Left colon (tissue), 2 donors: ENCODE data around the gene CHERP. TPM values are rescaled to one million over a fixed set of nuclear protein-coding genes. Genes with fewer than 3 reads are reported as not detected.
"Not testable (repeated sequence)": the region's sequence is repeated elsewhere in the genome, so short reads cannot be mapped to it uniquely, and the experiment has no call there.

ENCODE experiments used
- ATAC-seq: fragments of 200-7000 bp; cut with Tn5 transposase; one replicate; pipeline ENCODE4 v1.9.1; 2020; ENCODE audit warnings: mild to moderate bottlenecking, moderate library complexity
- DNase-seq, 2 donors: peaks; one replicate each; pipeline ENCODE4 v3.0.0-alpha.2; 2020
- intact Hi-C, 2 donors: fragments of 100-400 bp; cut with DNase I in 1 of 2; cut with micrococcal nuclease in 1 of 2; formaldehyde crosslinking; loops; one replicate each; pipeline versions ENCODE4 v1.11.2 to v1.14.0; 2022; cut with DNase I, micrococcal nuclease
- total RNA-seq, 2 donors: library from RNA; stranded (reverse); fragmentation: NEBNext Ultra II Directional; extraction: Animal tissue kit (Norgen Biotek cat#: 25700); gene quantifications; one replicate each; pipeline ENCODE4 v1.2.1, GENCODE V29; 2021
- donor health status: DM: no; HTN: no; CAD: no.
- donor health status: DM: yes; HTN: yes; CAD: no.

Gene CHERP
- total RNA-seq, 2 donors from 2014 or later = 32.1 to 41.5 TPM

DNA sequence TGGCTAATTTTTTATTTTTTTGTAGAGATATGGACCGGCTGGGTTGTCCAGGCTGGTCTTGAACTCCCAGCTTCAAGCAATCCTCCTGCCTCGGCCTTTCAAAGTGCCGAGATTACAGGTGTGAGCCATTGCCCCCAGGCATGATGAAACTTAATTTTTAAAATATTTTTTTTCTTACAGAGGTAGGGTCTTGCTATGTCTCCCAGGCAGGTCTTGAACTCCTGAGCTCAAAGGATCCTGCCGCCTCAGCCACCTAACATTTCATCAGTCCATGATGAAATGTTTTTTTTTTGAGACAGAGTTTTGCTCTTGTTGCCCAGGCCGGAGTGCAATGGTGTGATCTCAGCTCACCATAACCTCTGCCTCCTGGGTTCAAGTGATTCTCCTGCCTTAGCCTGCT is 33.7 kb downstream of the CHERP start:
- ATAC-seq (no peak), DNase-seq (no peak)
- intact Hi-C loops = no loop called here

GRCh38 chr19:16506961-16507360 is 35.3 kb downstream of the CHERP start:
- intact Hi-C loops = no loop called here
- ATAC-seq = no peak

DNA sequence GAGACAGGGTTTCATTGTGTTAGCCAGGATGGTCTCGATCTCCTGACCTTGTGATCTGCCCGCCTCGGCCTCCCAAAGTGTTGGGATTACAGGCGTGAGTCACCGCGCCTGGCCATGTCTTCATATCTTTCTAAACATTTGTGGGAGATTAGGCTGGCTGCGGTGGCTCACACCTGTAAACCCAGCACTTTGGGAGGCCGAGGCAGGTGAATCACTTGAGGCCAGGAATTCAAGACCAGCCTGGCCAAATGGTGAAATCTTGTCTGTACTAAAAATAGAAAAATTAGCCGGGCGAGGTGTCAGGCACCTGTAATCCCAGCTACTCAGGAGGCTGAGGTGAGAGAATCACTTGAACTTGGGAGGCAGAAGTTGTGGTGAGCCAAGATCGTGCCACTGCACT is 36.1 kb downstream of the CHERP start:
- DNase-seq, ATAC-seq, intact Hi-C loops: not testable (repeated sequence)

More at GRCh38 chr19:16506961-16507360, 35.3 kb downstream of the CHERP start:
- DNase-seq = no peak

- no peak for DNase-seq
- intact Hi-C loops = no loop called here
- no peak for ATAC-seq
Measured at GRCh38 chr19:16504271-16504670, 38.0 kb downstream of the CHERP start.

DNA sequence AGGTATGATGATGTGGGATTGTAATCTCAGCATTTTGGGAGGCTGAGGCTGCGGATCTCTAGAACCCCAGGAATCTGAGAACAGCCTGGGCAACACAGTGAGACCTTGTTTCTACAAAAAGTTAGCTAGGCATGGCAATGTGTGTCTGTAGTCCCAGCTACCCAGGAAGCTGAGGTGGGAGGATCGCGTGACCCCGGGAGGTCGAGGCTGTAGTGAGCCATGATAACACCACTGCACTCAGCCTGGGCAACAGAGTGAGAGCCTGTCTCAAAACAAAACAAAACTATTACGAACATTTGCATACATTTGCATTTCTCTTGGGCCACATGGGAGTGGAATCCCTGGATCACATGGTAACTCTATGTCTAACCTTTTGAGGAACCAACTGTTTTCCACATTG is 44.4 kb downstream of the CHERP start:
- ATAC-seq (no peak), DNase-seq (no peak)
- intact Hi-C loops = no loop called here

DNA sequence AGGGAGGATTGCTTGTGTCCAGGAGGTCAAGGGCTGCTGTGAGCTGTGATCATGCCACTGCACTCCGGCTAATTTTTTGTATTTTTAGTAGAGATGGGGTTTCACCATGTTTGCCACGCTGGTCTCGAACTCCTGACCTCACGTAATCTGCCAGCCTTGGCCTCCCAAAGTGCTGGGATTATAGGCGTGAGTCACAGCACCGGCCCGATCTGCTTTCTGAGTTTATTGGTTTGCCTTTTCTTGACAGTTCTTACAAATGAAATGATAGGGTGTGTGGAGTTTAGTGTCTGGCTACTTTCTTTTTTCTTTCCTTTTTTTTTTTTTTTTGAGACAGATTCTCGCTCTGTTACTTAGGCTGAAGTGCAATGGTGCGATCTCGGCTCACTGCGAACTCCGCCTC is 45.2 kb downstream of the CHERP start:
- ATAC-seq (no peak), DNase-seq (no peak)
- intact Hi-C loops = no loop called here

DNA sequence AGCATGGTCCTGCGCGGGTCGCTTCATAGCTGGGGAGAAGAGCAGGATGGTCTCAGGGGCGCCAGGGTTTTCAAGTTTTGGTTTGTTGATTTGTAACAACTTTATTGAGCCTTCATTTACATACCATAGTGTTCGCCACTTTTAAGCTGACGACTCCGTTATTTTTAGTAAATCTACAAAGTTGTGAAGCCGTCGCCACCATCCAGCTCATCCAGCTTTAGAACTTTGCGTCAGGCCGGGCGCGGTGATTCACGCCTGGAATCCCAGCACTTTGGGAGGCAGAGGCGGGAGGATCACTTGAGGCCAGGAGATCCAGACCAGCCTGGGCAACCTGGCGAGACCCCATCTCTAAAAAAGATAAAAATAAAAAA is 45.6 kb downstream of the CHERP start:
- ATAC-seq (no peak), DNase-seq (peak; percentile 35 to 42)
- intact Hi-C loops = no loop called here

- intact Hi-C loops = no loop called here
- peak; percentile 95 for ATAC-seq
- DNase-seq = peak; percentile 98
Measured at GRCh38 chr19:16495982-16496612, 46.1 kb downstream of the CHERP start, which contains the start of the genes C19orf44 and CALR3. Gene C19orf44 (plus strand): TSS chr19:16496394. CDS start chr19:16500793, 4,399 bp downstream. Gene CALR3 (minus strand): TSS chr19:16496167. CDS start chr19:16496129, 38 bp downstream.

DNA sequence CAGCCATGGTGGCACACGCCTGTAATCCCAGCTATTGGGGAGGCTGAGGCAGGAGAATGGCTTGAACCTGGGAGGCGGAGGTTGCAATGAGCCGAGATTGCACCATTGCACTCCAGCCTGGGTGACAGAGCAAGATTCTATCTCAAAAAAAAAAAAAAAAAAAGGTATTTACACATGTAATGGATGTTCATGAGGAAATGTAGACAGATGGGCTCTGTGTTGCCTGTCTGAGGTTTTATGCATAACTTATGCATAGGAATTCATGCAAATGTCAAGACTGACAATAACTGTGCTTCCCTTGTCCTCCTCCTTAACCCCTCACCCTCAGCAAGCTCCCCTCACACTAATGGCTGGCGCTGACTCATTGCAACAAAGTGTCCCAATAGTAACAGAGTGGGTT is 55.8 kb downstream of the CHERP start:
- intact Hi-C loops, ATAC-seq: not testable (repeated sequence)

DNA sequence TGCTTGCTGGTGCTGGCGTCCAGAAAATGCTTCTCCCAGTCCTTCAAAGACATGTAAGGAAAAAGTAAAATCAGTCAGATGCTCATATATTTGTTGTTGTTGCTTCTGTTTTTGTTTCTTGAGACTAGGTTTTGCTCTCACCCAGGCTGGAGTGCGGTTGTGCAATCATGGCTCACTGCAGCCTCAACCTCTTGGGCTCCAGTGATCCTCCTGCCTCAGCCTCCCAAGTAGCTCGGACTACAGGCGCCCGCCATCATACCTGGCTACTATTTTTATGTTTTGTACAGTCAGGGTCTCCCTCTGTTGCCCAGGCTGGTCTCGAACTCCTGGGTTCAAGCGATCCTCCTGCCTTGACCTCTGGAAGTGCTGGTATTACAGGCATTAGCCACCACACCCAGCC is 59.5 kb downstream of the CHERP start:
- DNase-seq = no peak
- ATAC-seq = no peak
- intact Hi-C loops = no loop called here

More for the DNA sequence above, 55.8 kb downstream of the CHERP start:
- not testable (repeated sequence) for DNase-seq

- DNase-seq (no peak), ATAC-seq (no peak)
- intact Hi-C loops = no loop called here
Measured at GRCh38 chr19:16477311-16477710, 64.9 kb downstream of the CHERP start.

- intact Hi-C loops = no loop called here
- DNase-seq (no peak), ATAC-seq (no peak)
Measured at GRCh38 chr19:16476401-16476800, 65.8 kb downstream of the CHERP start.

- no peak for DNase-seq
- intact Hi-C loops = no loop called here
Measured at GRCh38 chr19:16473875-16474392, 68.3 kb downstream of the CHERP start.

GRCh38 chr19:16472992-16473391 is 69.2 kb downstream of the CHERP start:
- DNase-seq (no peak), ATAC-seq (no peak)
- intact Hi-C loops = no loop called here

More at GRCh38 chr19:16473875-16474392, 68.3 kb downstream of the CHERP start:
- no peak for ATAC-seq

DNA sequence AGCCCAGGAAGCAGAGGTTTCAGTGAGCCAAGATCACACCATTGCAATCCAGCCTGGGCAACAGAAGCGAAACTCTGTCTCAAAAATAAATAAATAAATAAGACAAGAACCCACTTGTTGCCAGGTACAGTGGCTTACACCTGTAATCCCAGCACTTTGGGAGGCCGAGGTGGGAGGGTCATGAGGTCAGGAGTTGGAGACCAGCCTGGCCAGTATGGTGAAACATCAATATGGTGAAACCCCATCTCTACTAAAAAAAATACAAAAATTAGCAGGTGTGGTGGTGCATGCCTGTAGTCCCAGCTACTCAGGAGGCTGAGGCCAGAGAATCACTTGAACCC is 69.7 kb downstream of the CHERP start:
- DNase-seq, ATAC-seq, intact Hi-C loops: not testable (repeated sequence)

GRCh38 chr19:16470911-16471811 is 71.1 kb downstream of the CHERP start:
- intact Hi-C loops = no loop called here
- ATAC-seq (peak; percentile 23), DNase-seq (peak in 1 of 2 donors; percentile 44)

GRCh38 chr19:16470541-16470910 is 71.7 kb downstream of the CHERP start:
- intact Hi-C loops = no loop called here
- ATAC-seq = no peak
- DNase-seq = no peak
